ENCODE results near the gene ARF1. TPM values are rescaled to one million over a fixed set of nuclear protein-coding genes. Genes with fewer than 3 reads are reported as not detected.
A peak's percentile ranks its signal among the peaks of the same experiment; 100 is the strongest.

Gene ARF1
- total and polyA plus RNA-seq, 2 of the 13 experiments (the other 11 are each of a cell fraction or from before 2014, with no cell fraction given): 186 to 327 TPM

GRCh38 chr1:228141226-228142044, 58.9 kb downstream of the ARF1 start (continued):
- TF ChIP-seq ZNF180 (CRISPR knock-in tag; IDR thresholded peaks at IDR 0.05; ENCODE audit: borderline replicate concordance, low read depth) (no peak), ATF7 (IDR thresholded peaks at IDR 0.05) (no peak), ATF7 (CRISPR knock-in tag; IDR thresholded peaks at IDR 0.05) (no peak), ZNF318 (CRISPR knock-in tag; IDR thresholded peaks at IDR 0.05) (no peak), KDM5A (IDR thresholded peaks at IDR 0.05; ENCODE audit: borderline replicate concordance, low read length) (no peak), DZIP1 (CRISPR knock-in tag; IDR thresholded peaks at IDR 0.05) (0 out of 2 replicates have a peak, but pooled peaks have one; percentile 44), ZNF512B (CRISPR knock-in tag; IDR thresholded peaks at IDR 0.05; ENCODE audit: borderline replicate concordance) (no peak)
